ENCODE measurements around the gene DNAH9.

Gene DNAH9

DNA sequence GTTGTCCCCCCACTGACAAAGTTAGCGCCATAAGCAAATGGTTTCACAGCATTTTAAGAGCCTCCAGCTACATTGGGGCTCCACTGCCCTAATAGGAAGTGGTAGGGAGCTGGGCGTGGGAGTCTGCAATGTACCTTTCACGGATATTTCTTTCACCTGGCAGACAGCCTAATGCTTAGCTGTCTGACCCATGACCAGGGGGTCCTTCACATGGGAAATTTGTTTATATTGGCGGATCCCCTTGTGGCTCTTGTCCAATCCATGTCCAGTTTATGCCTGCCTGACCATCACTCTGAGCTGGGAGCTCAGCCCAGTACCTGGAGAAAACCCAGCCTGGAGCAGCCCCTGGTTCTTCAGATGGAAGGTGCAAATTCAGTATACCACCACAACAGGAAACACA is 254.0 kb downstream of the DNAH9 start:
- DNase-seq (ENCODE audit: low read depth), result no peak

DNA sequence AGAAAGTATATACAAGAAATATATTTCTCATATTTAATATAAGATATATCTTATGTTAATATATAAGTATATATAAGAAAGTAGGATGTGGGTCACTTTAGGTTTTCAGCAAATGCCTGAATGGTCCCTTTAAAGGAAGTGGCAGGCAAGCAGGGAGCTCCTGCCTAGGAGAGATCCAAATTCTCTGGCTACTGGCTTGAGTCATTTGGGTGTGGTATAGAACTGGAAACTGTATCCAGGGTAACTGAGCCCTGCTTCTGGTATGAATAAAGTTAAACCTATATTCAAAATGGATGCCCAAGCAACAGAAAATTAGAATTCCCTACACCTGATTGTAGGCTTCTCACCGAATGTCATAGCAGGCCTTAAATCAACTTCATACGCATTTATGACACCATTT is 254.6 kb downstream of the DNAH9 start:
- no peak for DNase-seq (ENCODE audit: low read depth)

DNA sequence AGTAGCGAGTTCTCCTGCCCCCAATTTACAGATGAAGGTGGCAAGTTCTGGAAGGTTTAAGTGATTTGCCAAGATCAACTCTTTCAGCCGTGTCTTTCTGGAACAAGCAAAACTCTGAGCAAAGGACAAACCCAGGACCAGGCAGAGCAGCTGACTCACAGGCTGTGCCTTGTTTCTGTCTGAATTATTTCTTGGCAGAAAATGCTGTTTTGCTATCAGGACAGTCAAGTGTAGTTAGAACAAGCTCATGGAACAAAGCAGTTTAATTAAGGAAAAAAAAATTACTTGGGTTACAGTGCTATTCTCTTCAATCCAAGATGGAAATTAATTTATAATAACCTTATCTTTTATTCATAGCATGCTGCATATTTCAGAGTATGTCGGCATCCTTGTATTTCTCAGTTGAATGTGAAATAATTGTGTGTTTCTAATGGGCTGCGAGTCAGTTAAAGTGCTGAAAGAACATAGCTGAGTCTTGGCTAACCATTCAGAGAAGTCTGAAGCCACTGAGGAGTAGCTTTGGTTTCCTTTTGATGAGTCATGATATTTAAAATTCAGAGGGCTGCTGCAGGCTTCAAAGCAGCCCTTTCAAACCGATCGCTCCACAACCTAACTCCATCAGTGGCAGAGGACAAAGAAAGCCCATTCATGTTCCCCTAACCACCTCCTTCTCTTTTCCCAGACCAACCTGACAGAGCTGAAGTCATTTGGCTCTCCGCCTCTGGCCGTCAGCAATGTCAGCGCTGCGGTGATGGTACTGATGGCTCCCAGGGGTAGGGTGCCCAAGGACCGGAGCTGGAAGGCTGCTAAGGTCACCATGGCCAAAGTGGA is 255.3 kb downstream of the DNAH9 start:
- no peak for DNase-seq (ENCODE audit: low read depth)

DNA sequence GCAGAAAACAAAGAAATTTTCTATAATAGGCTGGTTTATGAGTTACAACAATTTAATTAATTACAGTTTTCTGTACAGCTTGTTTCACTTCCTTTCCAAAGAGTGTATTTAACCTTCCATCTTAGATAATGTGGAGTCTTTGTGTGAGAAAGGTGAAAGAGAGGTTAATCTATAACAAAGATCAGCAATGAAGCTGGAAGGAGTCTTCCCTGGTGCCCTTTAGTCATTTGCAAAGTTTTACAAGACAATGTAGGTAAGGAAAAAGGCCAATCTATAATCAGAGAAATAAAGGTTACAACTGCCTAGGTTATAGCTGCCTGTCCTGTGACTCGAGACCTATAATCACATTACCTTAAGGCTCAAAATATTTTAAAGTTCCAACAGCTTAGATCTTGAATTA is 257.0 kb downstream of the DNAH9 start:
- DNase-seq (ENCODE audit: low read depth), result no peak

DNA sequence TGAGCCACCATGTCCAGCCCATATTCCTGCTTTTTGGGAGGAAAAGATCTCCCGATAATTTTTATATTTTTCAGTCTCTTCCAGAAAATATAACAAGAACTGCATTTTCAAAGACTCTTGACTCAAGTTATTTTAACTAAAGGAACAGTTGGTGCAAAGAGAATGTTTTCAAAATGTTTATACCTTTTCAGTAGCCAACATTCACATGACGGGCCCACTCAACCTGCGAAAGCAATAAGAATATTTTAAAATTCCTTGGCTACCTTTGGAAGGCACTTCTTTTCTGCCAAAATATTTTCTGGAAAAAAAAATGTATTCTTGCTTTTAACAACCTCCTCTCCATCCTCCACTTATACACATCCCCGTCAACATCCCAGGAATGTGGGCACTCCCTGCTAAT is 258.7 kb downstream of the DNAH9 start:
- no peak for DNase-seq (ENCODE audit: low read depth)

DNA sequence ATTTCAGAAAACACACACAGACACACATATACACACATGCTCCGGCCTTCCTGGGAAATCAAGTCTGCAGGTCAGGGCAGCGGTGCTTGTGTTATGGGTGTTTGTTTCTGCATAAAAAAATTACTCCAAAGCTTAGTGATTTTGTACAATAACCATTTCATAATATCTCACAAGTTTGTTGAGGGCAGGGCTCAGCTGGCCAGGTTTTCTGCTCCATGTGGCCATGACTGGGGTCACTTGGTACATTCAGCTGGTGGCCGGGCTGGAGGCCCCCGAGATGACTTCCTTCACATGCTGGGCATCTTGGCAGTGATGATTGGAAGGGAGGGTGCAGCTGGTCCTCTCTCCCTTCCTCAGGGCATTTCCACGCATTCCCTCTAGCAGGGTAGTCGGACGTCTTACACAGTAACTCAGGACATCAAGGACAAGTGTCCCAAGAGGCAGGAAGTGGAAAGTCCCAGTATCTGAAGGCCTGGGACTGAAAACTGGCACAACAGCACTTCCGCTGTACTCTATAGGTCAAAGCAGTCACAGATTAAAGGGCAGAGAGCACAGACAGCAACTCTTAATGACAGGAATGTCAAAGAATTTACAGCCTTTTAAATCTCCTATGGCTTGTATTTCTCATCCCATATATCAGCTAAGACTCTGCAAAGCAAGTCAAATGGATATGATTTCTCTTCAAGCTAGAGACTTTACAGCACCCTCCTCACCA is 271.6 kb downstream of the DNAH9 start:
- no peak for DNase-seq (ENCODE audit: low read depth)

DNA sequence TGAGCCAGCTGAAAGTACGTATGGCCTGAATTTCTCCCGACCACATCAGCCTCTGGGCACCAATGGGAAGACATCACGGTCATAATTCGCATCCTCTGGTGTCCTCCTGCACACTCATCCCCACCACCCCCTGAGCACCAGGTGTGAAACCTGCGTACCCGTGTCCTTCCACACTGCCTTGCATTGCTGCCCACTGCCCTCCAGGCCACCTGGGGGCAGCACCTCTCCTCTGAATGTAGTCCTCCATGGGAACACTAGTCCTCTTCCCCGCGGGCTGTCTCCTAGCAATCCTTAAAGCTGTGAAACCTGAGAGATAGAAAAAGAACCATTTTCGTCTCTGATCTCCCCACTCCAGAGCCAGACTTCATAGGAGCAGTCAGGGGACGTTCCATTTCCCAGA is 273.5 kb downstream of the DNAH9 start:
- no peak for DNase-seq (ENCODE audit: low read depth)

DNA sequence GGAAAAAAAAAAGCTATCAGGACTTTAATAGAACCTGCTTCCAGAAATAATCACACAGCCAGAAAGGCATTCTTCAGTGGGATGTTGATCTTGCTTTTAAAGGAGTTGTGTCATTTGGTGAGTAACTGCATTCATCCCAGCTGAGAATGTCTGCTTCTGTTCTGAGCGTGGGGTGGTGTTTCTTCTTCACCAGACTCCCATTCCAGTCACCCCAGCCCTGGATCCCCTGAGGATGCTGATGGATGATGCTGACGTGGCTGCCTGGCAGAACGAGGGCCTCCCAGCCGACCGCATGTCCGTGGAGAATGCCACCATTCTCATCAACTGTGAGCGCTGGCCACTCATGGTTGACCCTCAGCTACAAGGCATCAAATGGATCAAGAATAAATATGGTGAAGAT is 276.5 kb downstream of the DNAH9 start:
- DNase-seq (ENCODE audit: low read depth), result no peak

DNA sequence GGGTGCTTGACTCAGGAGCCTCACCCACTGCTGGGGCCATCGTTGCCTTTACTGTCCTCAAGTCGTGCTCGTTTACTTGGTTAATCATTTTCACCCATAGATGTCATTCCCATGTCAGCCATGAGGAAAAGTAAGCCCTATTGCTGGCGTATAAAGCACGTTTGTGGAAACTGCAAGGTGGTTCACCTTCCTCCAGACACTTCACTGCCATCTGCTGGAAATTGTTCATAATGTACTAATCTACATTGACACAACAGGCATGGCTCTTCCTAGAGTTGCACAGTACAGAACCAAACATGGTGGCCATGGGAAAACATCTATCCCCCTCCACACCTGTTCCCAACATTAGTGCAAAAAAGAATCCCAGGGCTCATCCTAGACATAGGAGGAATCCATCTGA is 282.4 kb downstream of the DNAH9 start:
- no peak for DNase-seq (ENCODE audit: low read depth)

DNA sequence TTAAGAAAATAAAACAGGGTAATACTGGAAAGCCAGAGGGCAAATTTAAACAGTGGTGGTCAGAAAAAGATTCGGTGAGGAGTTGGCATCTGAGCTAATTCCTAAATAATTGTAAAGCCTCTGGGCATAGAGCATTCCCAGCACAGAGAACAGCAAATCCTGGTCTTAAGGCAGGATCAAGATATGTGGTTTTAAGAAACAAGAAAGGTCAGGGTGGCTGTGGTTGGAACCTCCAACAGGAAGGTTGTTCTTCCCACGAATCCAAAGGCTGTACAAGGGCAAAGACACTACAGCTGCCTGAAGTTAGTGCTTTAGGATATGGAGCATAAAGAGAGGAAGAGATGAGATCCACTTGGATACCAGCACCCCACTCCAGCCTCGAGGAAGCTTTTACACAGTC is 284.4 kb downstream of the DNAH9 start:
- DNase-seq (ENCODE audit: low read depth), result no peak

DNA sequence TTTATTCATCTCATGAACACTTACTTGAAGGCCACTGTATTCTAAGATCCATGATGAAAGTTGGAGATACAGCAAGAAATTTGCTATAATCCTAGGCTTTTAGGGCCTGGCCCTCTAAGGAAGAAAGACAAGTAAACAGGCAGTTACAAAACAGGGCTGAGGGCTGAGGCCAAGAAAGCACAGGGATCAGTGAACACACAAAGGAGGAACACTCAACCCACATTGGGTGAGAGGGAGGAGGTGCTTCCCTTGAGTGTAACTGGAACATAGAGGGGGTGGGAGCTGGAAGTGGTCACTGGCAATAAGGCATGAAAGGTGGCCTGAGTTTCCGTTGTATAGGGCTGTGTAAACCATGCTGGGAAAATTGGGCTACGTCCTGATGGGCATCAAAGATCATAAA is 286.8 kb downstream of the DNAH9 start:
- DNase-seq (ENCODE audit: low read depth), result no peak

DNA sequence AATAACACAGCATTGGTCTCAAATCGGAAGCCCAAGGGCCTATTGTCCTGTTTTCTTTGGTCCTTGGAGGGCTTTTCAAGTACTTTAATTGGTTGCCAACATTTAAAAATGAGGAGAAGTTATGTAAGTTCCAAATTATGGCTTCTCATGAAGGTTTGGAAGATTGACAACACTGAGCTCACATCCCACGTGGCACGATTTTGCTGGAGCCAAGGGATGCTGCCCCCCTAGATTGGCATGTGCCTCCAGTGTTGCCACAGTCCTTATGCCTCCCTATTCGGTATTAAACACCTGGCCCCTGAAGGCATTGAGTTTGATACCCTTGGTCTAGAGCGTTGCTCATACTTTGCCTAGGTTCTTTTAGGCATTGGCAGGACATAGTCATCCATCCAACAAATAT is 291.0 kb downstream of the DNAH9 start:
- DNase-seq (ENCODE audit: low read depth), result no peak

DNA sequence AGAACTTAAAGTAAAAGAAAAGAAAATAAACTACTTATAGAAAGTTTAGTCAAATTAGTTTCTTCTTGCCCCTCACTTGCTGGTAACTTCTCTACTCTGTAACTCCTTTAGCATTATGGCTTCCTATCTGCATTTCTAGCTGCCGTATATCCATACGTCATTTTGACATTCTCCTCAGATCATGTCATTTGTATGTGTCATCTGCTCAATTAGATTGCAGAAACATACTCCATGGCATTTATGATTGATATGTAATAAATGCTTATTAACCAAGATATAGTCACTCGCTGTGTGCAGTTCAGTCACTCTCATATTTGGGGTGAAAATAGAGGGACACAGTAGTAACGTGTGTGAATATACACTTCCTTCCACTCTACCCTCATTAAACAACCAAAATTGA is 295.6 kb downstream of the DNAH9 start:
- no peak for DNase-seq (ENCODE audit: low read depth)

DNA sequence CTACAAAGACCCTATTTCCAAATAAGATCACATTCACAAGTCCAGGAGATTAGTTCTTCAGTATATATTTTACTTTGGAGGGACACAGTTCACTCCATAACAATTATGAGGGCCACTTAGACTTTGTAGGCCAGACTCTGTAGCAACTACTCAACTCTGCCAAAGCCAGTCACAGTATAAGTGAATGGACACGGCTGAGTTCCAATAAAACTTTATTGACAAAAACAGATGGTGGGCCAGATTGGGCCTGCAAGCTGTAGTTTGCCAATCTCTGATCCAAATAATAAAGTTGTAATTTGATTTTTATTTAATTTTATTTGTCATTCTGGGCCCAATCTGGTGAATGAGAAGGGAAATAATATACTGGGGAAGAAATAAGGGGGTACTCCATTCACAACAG is 297.9 kb downstream of the DNAH9 start:
- DNase-seq (ENCODE audit: low read depth), result no peak

DNA sequence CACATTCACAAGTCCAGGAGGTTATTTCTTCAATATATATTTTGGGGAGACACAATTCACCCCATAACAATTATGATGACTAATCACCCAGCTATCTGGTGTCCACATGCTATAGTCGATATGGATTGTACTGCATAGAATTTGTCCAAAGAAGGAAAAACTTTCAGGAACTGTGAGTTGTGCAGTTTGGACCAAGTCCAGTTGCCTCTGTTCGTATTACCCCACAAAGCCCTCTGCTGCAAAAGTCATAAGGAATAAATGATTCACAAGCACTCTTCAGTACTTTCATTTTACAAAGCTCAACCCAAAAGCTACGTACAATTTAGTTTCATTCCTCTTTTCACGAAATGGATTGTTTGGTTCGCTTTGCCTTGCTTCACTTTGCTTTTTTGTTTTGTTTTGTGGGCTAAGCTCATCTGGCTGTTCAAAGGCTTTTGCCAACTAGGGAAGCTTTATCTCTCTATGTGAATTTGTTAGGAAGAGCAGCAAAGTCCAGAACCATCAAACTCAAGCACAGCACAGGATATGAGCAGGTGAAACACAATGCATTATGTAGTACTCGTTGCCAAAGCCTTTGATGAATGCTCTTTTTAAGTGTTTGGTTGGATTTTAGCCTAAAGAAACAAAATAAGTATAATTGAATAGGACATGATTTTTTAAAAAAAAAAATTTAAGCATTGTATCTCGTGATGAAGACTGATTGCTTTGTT is 300.4 kb downstream of the DNAH9 start:
- no peak for DNase-seq (ENCODE audit: low read depth)

DNA sequence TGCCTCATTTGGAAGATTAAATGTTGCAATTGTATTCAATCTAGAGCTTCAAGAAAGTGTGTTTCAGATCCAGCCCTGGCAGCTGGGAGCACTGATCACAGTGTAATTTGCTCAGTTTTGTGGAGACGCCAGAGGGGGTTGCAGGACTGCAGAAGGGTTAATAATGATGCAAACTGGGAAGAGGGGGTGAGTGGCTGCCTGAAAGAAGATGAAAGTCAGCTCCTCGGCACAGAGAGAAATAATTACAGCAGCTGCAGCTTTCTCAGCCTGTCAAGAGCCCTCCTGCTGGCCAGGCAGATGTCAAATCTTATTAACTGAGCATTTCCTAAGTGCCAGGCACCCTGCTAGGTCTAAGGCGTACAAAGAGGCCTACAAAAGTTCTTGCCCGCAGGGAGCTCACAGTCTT is 301.3 kb downstream of the DNAH9 start:
- no peak for DNase-seq (ENCODE audit: low read depth)

DNA sequence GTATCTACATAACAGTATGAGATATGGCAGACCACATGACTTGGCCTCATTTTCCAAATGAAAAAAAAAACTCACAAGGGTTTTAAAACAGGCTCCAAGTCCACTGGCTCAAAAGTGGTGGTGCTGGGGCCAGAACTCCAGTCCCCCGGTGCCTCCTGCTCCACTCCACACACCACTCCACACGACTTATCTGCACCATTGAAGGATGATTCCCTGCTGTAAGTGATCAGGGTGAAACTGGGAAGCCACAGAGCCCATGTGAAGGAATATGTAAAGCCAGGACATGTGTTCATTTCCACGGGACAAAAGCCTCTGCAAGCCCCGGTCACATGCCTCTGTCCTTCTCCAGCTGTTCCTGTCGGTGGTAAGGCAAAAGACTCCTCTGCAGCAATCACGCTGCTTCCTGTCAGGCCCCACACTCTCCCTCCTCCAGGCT is 301.8 kb downstream of the DNAH9 start:
- DNase-seq (ENCODE audit: low read depth), result no peak

DNA sequence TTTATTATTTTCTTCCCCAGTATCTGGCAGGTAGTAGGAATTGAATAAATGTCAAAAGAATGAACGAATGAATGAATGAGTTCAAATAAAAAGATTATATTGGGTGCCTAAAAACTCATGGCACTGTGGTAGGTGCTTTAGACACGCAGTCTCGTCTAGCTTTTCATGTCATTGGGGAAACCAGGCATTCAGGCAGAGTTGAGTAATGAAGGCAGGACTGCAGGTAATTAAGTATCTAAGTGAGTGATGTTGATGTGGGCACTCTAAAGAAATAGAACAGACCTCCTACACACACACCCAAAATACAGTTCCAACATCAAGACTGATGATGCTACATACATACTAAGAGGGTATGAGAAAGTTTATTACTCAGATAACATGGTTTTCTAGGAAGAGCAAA is 302.4 kb downstream of the DNAH9 start:
- no peak for DNase-seq (ENCODE audit: low read depth)

DNA sequence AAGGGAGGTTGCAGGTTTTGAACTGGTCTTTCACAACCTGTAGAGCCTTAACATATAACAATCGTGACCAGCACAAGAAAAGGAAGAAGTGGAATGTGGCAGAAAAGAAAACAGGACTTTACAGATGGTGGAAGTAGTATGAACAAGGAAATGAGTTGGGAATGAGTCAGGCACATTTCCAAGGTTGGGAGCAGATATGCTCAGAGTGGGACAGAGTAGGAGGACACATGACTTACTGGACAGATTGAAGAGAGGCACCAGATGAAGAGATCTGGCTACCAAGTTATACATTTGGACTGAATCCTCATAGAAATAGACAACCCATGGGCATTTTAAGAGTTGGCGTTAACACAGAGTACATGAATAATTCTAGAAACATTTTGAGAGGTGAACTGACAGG is 303.7 kb downstream of the DNAH9 start:
- no peak for DNase-seq (ENCODE audit: low read depth)

DNA sequence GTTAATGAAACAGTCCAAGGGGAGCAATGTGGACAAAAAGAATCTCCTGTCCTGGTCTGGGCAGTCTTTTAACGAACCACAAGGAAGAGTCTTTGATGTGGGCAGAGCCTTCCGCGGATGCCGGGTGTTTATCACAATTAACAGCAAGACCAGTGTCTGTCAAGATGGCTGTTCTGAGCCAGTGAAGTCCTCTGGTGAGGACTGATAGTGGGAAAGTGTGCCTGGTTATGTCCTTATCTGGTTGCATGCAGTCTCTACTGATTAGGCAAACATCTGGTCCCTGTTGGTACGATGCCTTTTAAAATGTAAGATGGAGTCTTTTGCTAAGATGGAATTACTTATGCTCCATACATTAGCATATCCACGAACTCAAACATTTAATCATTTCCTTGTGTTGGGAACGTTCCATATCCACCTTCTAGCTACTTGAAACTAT is 310.5 kb downstream of the DNAH9 start:
- no peak for DNase-seq (ENCODE audit: low read depth)

DNA sequence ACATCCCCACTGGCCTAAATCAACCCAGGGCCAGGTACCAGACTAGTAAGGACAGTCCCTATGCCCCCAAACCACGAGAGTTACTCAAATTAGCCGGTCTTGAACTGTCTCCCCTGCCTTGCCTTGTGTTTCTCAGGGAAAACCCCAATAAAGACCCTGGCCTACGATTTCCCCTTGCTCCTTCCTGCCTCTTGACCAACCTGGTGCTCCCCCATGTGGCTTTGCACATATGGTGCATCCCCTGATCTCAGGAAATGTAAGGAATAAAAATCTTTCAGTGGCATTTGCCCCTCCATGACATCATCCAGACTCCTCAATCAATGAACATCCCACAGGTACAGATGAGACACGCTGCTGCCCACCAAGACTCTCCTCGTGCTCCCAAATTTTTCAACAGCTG is 311.1 kb downstream of the DNAH9 start:
- DNase-seq (ENCODE audit: low read depth), result no peak

DNA sequence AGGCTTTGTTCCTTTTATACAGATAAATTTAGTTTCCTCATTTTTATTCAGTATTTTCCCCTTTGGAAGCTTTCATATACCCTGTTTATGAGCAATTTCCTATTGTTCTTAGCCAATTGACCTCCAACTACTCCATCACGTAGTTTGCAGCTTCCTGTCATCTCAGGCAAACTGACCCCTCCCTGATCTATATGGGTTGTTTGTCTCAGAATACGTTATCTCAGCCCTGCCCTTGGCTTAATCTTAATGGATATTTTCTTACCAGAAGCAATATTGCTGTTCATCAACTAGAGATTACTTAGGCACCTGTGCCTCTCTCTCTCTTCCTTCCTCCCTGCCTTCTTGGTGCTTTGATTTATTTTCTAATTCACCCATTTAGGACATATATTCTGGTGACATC is 317.8 kb downstream of the DNAH9 start:
- DNase-seq (ENCODE audit: low read depth), result no peak

DNA sequence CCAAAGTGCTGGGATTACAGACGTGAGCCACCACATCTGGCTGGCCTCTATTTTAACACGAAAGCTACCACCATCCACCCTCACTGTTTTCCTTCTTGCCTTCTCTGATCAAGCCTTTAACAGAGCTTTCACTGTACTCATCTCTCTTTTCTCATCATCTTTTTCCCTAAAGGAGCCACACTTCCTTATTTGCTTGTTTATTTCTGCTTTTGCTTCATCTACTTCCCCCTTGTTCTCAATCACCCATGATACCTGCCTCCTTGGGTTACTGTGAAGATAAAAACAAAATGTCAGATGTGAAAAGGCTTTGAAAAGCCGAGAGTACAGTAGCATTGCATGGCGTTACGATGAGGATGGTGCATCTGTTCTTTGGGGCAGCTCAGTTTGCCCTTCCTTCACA is 319.1 kb downstream of the DNAH9 start:
- no peak for DNase-seq (ENCODE audit: low read depth)

All from stimulated activated CD8-positive, alpha-beta memory T cell treated with anti-CD3 and anti-CD28 coated beads, Interleukin-7, amount 100 ng/mL, for 24 hours (primary cell).